Middle frontal gyrus (tissue), 1 donor: ENCODE data around the gene RTP3.
"Not testable (repeated sequence)": the region's sequence is repeated elsewhere in the genome, so short reads cannot be mapped to it uniquely, and the experiment has no call there.

Experiments used
- DNase-seq: peaks from one replicate; pipeline ENCODE4 v3.0.0-alpha.2; 2015; ENCODE audit warnings: low spot score; ENCODE audit errors: extremely low spot score

RTP3 gene

DNA sequence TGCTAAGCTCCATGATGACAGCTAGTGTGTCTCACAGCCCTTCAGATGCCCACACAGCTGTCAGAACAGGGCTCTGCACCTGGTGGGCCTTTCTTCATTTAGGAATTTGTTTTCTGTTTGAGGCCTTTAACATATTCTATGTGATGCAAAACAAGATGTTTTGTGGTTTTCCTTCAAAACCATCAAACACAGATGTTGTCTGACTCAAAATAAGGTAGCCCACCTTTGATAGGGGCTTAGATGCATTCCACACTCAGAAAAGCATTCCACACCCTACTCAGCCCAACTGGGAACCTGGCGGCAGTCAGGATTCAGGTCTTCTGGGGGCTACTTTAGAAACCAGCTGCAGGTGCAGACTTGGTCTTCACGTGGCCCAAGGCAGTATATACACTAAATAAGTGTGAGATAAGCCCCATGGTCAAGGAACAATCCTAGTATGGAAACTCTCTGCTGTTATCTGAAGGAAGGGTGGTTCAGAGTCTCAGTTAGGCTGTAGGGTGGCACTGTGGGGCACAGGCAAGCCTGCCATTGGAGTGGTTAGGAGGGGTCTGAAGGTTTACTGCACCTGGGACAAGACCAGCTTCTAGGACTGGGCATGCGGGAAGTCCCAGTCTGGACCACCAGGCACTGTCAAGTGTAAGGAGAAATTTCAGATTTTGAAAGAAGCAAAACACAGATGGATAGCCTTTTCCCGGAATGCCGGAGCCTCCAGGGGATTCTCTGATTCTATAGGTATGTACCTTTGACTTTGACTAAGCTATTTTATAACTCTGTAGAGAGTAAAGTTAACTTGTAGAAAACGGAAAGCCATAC, 48.2 kb downstream of the RTP3 start:
- no peak for DNase-seq

DNA sequence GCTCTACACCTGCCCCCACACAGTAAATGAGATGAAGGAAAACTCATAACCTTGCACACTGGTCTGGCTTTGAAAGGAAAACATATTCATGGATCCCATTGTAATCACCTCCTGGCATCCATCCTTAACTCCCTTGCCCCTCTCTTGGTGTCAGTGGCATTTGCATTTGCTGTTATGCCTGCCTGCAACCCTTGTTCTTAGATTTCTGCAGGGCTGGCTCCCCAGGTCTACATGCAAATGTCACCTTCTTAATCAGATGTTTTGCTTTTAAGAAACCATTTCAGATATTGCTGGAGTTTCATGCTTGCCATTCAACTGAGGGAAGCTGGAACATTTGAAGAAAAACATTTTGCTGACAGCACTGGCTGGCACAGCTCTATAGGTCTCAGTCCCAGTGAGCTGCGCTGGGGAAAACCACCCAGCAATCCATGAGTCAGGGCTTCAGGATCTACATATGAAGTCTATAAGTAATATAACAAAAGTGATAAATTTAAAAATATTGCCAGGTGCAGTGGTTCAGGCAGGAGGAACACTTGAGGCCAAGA, 49.2 kb downstream of the RTP3 start:
- DNase-seq, result no peak

- DNase-seq, result not testable (repeated sequence)
Observed at GRCh38 chr3:46548611-46549010, 50.8 kb downstream of the RTP3 start.

GRCh38 chr3:46549408-46549904, 51.7 kb downstream of the RTP3 start:
- no peak for DNase-seq

GRCh38 chr3:46549989-46550388, 52.2 kb downstream of the RTP3 start:
- DNase-seq, result no peak
